Spleen (tissue), 7 donors: ENCODE results near the gene PXYLP1.
"Not testable (repeated sequence)": the region's sequence is repeated elsewhere in the genome, so short reads cannot be mapped to it uniquely, and the experiment has no call there.

Experiments
- CTCF ChIP-seq, 11 experiments: fragments of 200-600 bp in 7 of 11; fragments of 450-650 bp in 4 of 11; sonication (generic) in 4 of 11; IDR thresholded peaks in 8 of 11; conservative IDR thresholded peaks in 3 of 11; 1 replicate in 7 of 11; 2 replicates in 4 of 11; pipeline versions ENCODE4 v1.4.0 to v1.8.0; 2016 to 2021; ENCODE audit warnings: antibody characterized with exemption in 11 of 11, inconsistent platforms in 4 of 11, mild to moderate bottlenecking in 1 of 11
- POLR2A ChIP-seq, 3 donors: fragments of 450-650 bp; IDR thresholded peaks; one replicate each; pipeline ENCODE4 v1.5.1; 2017; ENCODE audit warnings: antibody characterized with exemption in 3 of 3, mild to moderate bottlenecking in 1 of 3
- donor health status: DM: no; HTN: no; CAD: no; lungs with moderate emphysema.
- donor health status: DM: no; HTN: no; CAD: no.
- donor health status: DM: no; HTN: no; CAD: no.

GRCh38 chr3:141211306-141211705, 20.3 kb upstream of the PXYLP1 start:
- TF ChIP-seq CTCF (IDR thresholded peaks at IDR 0.05 in 8 of 11, conservative IDR thresholded peaks at IDR 0.05 in 3 of 11); POLR2A (IDR thresholded peaks at IDR 0.05): not testable (repeated sequence)
